Stomach smooth muscle (tissue), 2 donors: Measurements from ENCODE around the gene AGPAT3.

Source experiments
- H3K27ac ChIP-seq: one replicate; pipeline ENCODE4 v1.7.0; 2013; ENCODE audit warnings: mild to moderate bottlenecking, low read length, inconsistent platforms
- H3K27me3 ChIP-seq, 2 donors: one replicate each; pipeline ENCODE4 v1.7.0; 2013; ENCODE audit warnings: low read length in 2 of 2; ENCODE audit not compliant: insufficient read depth in 2 of 2, control insufficient read depth in 1 of 2
- H3K36me3 ChIP-seq, 2 donors: one replicate each; pipeline ENCODE4 v1.7.0; 2013; ENCODE audit warnings: low read length in 2 of 2; ENCODE audit not compliant: control insufficient read depth in 2 of 2, insufficient read depth in 2 of 2
- H3K4me1 ChIP-seq: one replicate; pipeline ENCODE4 v1.7.0; 2013; ENCODE audit warnings: low read length; ENCODE audit not compliant: control insufficient read depth, insufficient read depth
- H3K4me3 ChIP-seq, 2 donors: one replicate each; pipeline ENCODE4 v1.7.0; 2013; ENCODE audit warnings: low read length in 2 of 2
- H3K9ac ChIP-seq, 2 donors: one replicate each; pipeline ENCODE4 v1.7.0; 2013; ENCODE audit warnings: low read length in 2 of 2, mild to moderate bottlenecking in 1 of 2
- H3K9me3 ChIP-seq, 2 donors: one replicate each; pipeline ENCODE4 v1.7.0; 2013; ENCODE audit warnings: low read length in 2 of 2; ENCODE audit not compliant: control insufficient read depth in 2 of 2
- donor health status: healthy.
- donor health status: Pancreatic carcinoma.

Gene AGPAT3

DNA sequence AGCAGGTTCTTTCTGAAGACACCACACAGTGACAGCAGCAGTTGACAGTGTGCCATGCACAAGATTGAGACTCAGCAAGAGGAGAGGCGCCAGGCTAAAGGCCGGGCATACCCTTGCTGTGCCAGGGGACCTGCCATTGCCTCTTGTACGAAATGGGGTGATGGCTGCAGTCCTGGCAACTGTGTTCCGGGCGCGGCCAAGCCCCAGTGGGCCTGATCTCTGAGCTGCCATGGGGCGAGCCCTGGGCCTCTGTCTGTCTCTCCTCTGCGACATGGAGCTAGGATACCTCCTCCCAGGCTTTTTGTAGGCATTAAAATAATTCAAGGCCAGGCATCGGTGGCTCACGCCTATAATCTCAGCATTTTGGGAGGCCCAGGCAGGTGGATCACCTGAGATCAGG is 137.5 kb downstream of the AGPAT3 start:
- no peak overlapping the region for H3K4me3 ChIP-seq
- no peaks in the 10 kb centered on the region for H3K27me3 ChIP-seq
- no peaks in the 10 kb centered on the region for H3K9me3 ChIP-seq
- no peak overlapping the region for H3K9ac ChIP-seq
- peaks cover 13% of the 10 kb centered on the region for H3K4me1 ChIP-seq
- H3K27ac ChIP-seq: no peak overlapping the region
- no peaks in the 10 kb centered on the region for H3K36me3 ChIP-seq

DNA sequence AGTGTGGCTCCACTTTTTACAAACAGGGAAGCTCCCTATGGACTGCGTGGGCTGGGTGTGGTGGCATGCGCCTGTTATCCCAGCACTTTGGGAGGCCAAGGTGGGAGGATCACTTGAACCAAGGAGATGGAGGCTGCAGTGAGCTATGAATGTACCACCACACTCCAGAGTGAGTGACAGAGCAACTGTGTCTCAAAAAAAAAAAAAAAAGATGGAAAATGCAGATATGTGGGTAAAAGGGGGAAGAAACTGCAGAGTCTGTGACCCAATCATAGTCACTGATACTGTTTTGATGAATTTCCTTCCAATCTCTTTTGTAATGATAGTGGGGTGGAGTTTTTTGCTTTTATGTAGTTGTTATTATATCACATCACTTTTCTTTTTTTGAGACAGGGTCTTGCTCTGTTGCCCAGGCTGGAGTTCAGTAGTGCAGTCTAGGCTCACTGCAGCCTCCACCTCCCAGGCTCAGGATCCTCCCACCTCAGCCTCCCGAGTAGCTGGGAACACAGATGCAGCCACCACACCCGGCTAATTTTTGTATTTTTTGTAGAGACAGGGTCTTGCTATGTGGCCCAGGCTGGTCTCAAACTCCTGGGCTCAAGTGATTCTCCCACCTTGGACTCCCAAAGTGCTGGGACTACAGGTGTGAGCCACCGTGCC is 138.4 kb downstream of the AGPAT3 start:
- H3K4me1 ChIP-seq: peaks cover 13% of the 10 kb centered on the region
- no peak overlapping the region for H3K27ac ChIP-seq
- no peaks in the 10 kb centered on the region for H3K9me3 ChIP-seq
- no peak overlapping the region for H3K4me3 ChIP-seq
- H3K27me3 ChIP-seq: no peaks in the 10 kb centered on the region
- H3K36me3 ChIP-seq: no peaks in the 10 kb centered on the region
- no peak overlapping the region for H3K9ac ChIP-seq

DNA sequence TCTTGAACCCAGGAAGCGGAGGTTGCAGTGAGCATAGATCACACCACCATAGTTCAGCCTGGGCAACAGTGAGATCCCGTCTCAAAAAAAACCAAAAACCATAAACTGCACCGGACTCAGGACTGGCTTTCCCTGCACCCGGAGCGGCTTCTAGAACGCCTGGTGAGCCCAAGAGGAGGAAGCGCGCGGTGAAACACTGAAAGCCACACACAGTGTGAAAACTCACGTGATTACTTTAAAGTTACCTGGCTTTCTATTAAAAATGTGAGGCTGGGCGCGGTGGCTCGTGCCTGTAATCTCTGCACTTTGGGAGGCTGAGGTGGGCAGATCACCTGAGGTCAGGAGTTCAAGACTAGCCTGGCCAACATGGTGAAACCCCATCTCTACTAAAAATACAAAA is 140.0 kb downstream of the AGPAT3 start:
- Histone ChIP-seq H3K27me3 (no peaks in the 10 kb centered on the region), H3K4me1 (peaks cover 13% of the 10 kb centered on the region), H3K4me3 (no peak overlapping the region), H3K36me3 (no peaks in the 10 kb centered on the region), H3K9ac (no peak overlapping the region), H3K27ac (no peak overlapping the region), H3K9me3 (no peaks in the 10 kb centered on the region)

DNA sequence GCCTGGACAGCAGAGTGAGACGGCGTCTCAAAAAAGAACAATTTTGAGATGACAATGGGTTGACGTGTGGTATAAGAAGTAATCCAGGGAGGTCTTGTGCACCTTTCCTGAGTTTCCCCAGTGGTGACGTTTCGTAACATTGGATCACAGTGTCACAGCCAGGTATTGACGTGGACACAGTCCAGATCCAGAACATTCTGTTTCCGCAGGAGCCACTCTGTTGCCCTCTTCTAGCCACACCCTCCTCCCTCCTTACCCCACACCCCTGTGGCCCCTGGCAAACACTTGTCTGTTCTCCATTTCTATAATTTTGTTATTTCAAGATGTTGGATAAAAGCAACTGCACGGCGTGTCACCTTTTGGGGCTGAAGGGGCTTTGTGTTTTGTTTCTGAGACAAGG is 140.6 kb downstream of the AGPAT3 start:
- peak overlapping the region; percentile 80 for H3K27ac ChIP-seq
- no peak overlapping the region for H3K4me3 ChIP-seq
- H3K9me3 ChIP-seq: no peaks in the 10 kb centered on the region

DNA sequence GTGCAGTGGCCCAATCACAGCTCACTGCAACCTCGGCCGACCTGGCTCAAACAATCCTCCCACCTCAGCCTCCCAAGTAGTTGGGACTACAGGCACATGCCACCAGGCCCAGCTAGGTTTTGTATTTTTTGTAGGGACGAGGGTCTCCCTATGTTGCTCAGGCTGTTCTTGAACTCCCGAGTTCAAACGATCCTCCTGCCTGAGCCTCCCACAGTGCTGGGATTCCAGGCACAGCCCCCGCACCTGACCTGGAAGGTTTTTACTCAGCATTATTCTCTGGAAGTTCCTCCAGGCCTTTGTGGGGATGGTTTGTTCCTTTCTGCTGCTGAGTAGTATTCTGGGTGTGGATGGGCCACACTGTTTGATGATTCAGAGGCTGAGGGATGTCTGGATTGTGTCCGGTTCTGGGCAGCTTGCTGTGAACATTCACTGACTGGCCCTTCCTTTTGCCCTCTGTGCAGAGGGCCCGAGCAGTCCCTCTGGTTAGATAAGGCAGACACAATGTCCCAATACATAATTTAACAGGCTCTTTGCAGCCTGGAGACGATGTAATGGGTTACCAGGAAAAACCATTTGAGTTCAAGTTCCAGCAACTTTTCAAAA is 141.1 kb downstream of the AGPAT3 start:
- peak overlapping the region; percentile 80 for H3K27ac ChIP-seq
- H3K9ac ChIP-seq: peak overlapping the region; percentile 14 to 29

More for the DNA sequence above, 140.6 kb downstream of the AGPAT3 start:
- H3K36me3 ChIP-seq: no peaks in the 10 kb centered on the region
- H3K27me3 ChIP-seq: no peaks in the 10 kb centered on the region
- H3K9ac ChIP-seq: peak overlapping the region in 1 of 2 donors; percentile 14
- peaks cover 13% of the 10 kb centered on the region for H3K4me1 ChIP-seq

DNA sequence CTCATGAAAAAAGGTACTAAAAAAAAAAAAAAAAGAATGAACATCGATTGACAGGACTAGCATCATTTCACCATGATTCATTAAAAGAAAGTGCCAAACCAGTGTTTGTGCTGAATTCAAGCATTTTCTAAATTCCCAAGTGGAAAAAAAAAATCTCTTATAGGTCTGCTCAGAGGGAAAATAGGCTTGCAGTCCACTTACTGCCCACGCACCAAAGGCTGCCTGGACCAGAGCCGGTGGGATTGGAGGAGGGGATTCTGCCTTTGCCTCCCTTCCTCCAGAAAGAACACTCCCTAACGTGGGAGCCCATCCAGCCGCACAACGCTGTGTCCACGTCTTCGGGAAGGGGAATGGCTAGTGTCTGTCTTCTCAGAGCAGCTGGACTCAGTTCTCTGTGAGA is 141.6 kb downstream of the AGPAT3 start:
- Histone ChIP-seq H3K4me1 (peaks cover 19% of the 10 kb centered on the region), H3K9me3 (no peaks in the 10 kb centered on the region), H3K27me3 (no peaks in the 10 kb centered on the region), H3K9ac (no peak overlapping the region), H3K27ac (peak overlapping the region; percentile 80), H3K36me3 (no peaks in the 10 kb centered on the region), H3K4me3 (no peak overlapping the region)

More for the DNA sequence above, 141.1 kb downstream of the AGPAT3 start:
- Histone ChIP-seq H3K4me3 (no peak overlapping the region), H3K27me3 (no peaks in the 10 kb centered on the region), H3K9me3 (no peaks in the 10 kb centered on the region), H3K4me1 (peaks cover 15% of the 10 kb centered on the region), H3K36me3 (no peaks in the 10 kb centered on the region)

DNA sequence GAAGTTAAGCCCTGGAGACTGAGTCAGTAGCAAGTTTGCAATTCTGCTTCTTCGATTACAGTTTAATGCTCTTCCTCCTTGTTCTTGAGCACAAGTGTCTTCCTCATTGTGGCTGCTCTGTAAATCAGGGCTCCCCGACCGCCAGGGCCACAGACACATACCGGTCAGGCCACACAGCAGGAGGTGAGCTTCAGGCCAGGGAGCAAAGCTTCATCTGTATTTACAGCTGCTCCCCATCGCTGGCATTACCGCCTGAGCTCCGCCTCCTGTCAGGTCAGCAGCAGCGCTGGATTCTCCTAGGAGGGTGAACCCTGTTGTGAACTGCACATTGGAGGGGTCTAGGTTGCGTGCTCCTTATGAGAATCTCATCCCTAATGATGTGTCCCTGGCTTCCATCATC is 145.4 kb downstream of the AGPAT3 start:
- H3K27me3 ChIP-seq: no peaks in the 10 kb centered on the region
- no peak overlapping the region for H3K27ac ChIP-seq

DNA sequence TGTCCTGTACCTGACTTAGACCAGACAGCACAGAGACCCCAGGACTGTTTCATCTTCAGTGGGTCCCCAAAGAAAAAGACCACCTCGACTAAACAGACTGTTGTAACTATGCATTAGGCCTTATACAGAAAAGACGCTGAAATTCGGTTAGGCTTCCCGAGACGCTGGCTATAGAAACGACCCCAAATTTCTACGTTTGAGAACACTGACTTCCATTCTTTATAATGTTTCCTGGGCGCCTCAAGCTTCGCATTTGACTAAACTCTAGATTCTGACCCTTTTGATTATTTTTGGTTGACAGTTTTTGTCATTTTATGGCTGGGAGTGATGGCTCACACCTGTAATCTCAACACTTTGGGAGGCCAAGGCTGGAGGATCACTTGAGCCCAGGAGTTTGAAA is 146.1 kb downstream of the AGPAT3 start:
- Histone ChIP-seq H3K27ac (peak overlapping the region; percentile 86), H3K9ac (peak overlapping the region in 1 of 2 donors; percentile 83), H3K4me1 (peaks cover 20% of the 10 kb centered on the region), H3K36me3 (no peaks in the 10 kb centered on the region), H3K4me3 (peak overlapping the region; percentile 50 to 79), H3K27me3 (no peaks in the 10 kb centered on the region), H3K9me3 (no peaks in the 10 kb centered on the region)

More for the DNA sequence above, 145.4 kb downstream of the AGPAT3 start:
- H3K9me3 ChIP-seq: no peaks in the 10 kb centered on the region
- H3K4me1 ChIP-seq: peaks cover 27% of the 10 kb centered on the region
- no peak overlapping the region for H3K9ac ChIP-seq
- no peak overlapping the region for H3K4me3 ChIP-seq
- no peaks in the 10 kb centered on the region for H3K36me3 ChIP-seq

DNA sequence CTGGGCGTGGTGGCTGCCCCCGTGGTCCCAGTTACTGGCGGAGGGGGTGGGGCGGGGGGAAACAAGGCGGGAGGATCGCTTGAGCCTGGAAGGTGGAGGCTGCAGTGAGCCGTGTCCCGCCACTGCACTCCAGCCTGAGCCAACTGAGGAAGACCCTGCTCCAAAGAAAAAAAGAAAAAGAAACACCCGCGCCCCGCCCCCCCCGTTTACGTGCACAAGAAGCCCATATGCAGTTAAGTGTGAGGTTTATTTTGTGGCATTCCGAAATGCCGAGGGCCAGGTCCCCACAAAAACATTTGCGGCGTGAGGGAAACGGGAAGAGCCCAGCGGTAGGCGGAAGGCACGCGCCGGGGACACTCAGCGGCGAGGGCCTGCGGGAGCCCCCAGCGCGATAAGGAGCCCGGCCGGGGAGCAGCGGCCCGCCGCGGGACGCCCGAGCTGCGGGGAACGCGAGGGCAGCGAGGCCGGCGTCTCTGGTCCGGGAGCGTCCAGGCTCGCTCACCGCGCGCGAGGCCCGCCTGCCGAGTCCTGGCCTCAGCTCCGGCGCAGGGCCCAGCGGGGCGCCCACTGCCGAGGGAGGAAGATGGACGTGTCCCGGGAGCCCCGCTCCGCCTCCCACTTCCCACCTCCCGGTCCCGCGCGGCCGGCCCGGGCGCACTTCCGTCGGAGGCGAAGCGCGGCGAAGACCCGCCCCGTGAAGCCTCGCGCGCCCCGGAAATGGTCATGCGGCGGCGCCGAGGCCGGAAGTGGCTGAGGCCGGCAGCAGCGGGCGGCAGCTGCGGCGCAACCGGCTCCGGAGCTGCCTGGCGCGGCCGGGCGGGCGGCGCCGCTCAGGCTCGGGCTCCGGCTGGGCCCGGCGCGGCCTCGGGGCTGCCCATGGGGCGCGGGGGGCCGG is 146.8 kb downstream of the AGPAT3 start, which contains the start of gene TRAPPC10:
TRAPPC10 (plus strand) TSS at position 731 of the 895 bp plus-strand sequence. CDS start 185 bp downstream, outside the sequence.
- Histone ChIP-seq H3K27ac (peak within 1 kb of the TSS; percentile 86), H3K4me3 (peak within 1 kb of the TSS; percentile 66 to 79), H3K4me1 (peaks cover 16% of the 10 kb centered on the region)

DNA sequence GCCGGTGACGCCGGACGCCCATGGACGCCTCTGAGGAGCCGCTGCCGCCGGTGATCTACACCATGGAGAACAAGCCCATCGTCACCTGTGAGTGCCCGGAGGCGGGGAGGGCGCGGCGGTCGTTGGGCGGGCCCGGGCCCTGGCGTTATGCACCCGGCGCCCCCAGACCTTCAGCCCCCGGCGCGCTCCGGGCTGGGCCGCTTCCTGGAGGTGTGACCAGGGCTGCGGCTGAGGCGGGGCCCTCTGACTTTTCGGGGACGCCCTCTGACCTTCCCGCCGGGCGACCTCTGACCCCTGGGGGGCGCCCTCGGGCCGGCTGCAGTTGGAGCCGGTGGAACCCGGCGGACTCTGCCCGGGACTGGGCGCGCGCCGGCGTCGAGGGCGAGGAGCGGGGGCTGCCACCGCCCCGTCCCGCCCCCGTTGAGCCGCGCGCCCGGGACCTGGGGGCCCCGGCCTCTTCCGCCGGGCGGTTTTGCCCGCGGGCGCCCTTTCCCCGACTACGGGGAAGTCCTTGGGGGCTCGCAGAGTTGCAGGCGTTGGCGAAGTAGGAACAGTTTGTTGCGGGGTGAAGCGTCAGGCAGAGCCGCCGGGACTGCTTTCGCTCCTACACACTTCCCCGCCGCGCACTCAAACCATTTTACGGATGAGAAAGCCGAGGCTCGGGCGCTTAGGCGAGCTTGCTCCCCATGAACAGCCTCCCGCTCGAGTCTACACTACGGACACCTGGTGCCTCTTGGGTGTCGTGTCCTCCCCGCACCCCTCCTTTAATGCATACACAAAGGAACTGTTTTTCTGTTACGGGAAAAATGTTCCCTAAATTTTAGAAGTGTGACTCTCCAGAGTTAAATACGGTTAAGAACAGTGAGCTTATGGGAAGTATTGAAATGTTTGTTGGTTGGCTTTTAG is 147.7 kb downstream of the AGPAT3 start:
- H3K9me3 ChIP-seq: no peaks in the 10 kb centered on the region
- peak overlapping the region; percentile 66 to 79 for H3K4me3 ChIP-seq
- peak overlapping the region; percentile 64 to 69 for H3K9ac ChIP-seq
- peak overlapping the region; percentile 60 for H3K27ac ChIP-seq
- H3K4me1 ChIP-seq: peaks cover 14% of the 10 kb centered on the region
- H3K36me3 ChIP-seq: no peaks in the 10 kb centered on the region
- H3K27me3 ChIP-seq: no peaks in the 10 kb centered on the region

More for the DNA sequence above, 146.8 kb downstream of the AGPAT3 start, which contains the start of gene TRAPPC10:
- H3K9me3 ChIP-seq: no peaks in the 10 kb centered on the region
- H3K27me3 ChIP-seq: no peaks in the 10 kb centered on the region
- peak within 1 kb of the TSS; percentile 83 to 88 for H3K9ac ChIP-seq
- no peaks in the 10 kb centered on the region for H3K36me3 ChIP-seq
